HG03175 (cell line): ENCODE measurements around the gene WDR81.

ENCODE experiments used
- ATAC-seq: cut with Tn5 transposase; IDR thresholded peaks from one replicate; pipeline ENCODE4 v1.9.1; 2021; ENCODE audit warnings: mild to moderate bottlenecking, moderate library complexity; ENCODE audit not compliant: unreplicated experiment

Gene WDR81

GRCh38 chr17:1776857-1777256, 52.4 kb downstream of the WDR81 start:
- ATAC-seq, result no peak

- ATAC-seq, result no peak
Observed at GRCh38 chr17:1779571-1780131, 55.1 kb downstream of the WDR81 start.

- no peak for ATAC-seq
Observed at GRCh38 chr17:1782171-1782567, 57.7 kb downstream of the WDR81 start.

GRCh38 chr17:1783271-1783670, 58.8 kb downstream of the WDR81 start:
- no peak for ATAC-seq

GRCh38 chr17:1783834-1784611, 59.5 kb downstream of the WDR81 start:
- ATAC-seq, result no peak

DNA sequence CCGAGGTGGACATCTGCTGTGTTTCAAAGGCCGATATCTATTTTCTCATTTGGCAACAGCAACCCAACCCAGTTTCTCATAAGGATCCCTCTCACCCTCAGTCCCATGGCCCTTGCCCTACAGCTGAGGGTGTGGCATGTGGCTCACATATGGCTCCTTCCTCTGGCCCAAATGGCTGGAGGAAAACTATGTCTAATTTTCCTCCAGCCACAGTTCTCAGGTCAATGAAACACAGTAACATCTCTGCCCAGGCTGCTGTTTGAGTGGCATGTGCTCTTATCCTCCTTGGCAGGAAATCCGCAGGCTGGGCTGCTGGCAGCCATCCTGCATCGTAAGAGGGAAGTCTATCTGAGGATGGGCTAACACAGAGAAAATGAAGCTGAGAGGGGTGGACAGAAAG, 61.4 kb downstream of the WDR81 start:
- no peak for ATAC-seq

- no peak for ATAC-seq
Observed at GRCh38 chr17:1786708-1787107, 62.2 kb downstream of the WDR81 start.

- ATAC-seq, result no peak
Observed at GRCh38 chr17:1787301-1787902, 62.9 kb downstream of the WDR81 start.
